CD4-positive, alpha-beta memory T cell (primary cell): ENCODE measurements around the gene NPIPB13. TPM values are rescaled to one million over a fixed set of nuclear protein-coding genes. Genes with fewer than 3 reads are reported as not detected.
A peak's percentile ranks its signal among the peaks of the same experiment; 100 is the strongest.
"Not testable (repeated sequence)": the region's sequence is repeated elsewhere in the genome, so short reads cannot be mapped to it uniquely, and the experiment has no call there.

Source experiments
- CTCF ChIA-PET: fragments of 350-600 bp; sonication (Branson Sonifier 250); formaldehyde crosslinking; loops from one replicate; lab custom pipeline; 2021; ENCODE audit warnings: inconsistent platforms; ENCODE audit not compliant: partially characterized antibody; lab: Charles Lee
- POLR2A ChIA-PET: fragments of 350-600 bp; sonication (Branson Sonifier 250); formaldehyde crosslinking; loops from one replicate; lab custom pipeline; 2021; ENCODE audit not compliant: partially characterized antibody; lab: Charles Lee
- DNase-seq, 5 donors: peaks; one replicate each; pipeline versions ENCODE4 v3.0.0 to v3.0.0-alpha.2; 2020 to 2022; ENCODE audit warnings: mixed read lengths in 1 of 5
- H3K27ac ChIP-seq: one replicate; pipeline ENCODE4 v1.7.0; 2013; ENCODE audit warnings: low read depth, low read length
- H3K27me3 ChIP-seq: 2 replicates; pipeline ENCODE4 v1.7.0; 2013; ENCODE audit warnings: mild to moderate bottlenecking, low read length, moderate library complexity; ENCODE audit not compliant: insufficient read depth
- H3K36me3 ChIP-seq: 2 replicates; pipeline ENCODE4 v1.7.0; 2013; ENCODE audit warnings: mild to moderate bottlenecking, low read length, moderate library complexity; ENCODE audit not compliant: insufficient read depth
- H3K4me1 ChIP-seq: 2 replicates; pipeline ENCODE4 v1.7.0; 2013; ENCODE audit warnings: mild to moderate bottlenecking, low read length, moderate library complexity; ENCODE audit not compliant: insufficient read depth
- H3K4me3 ChIP-seq, 2 donors: one replicate each; pipeline ENCODE4 v1.7.0; 2013; ENCODE audit warnings: low read length in 2 of 2, mild to moderate bottlenecking in 1 of 2
- H3K9me3 ChIP-seq, 2 donors: one replicate each; pipeline ENCODE4 v1.7.0; 2013; ENCODE audit warnings: low read length in 2 of 2, control low read depth in 1 of 2; ENCODE audit not compliant: control insufficient read depth in 1 of 2
- H3K27ac Mint-ChIP-seq, 7 donors: one replicate each; pipeline ENCODE4 v1.8.0; 2020 to 2021; ENCODE audit warnings: mixed read lengths in 7 of 7, mild to moderate bottlenecking in 6 of 7, inconsistent platforms in 3 of 7, moderate library complexity in 3 of 7
- H3K27me3 Mint-ChIP-seq, 2 donors: one replicate each; pipeline ENCODE4 v1.8.0; 2020 to 2021; ENCODE audit warnings: mixed read lengths in 2 of 2
- H3K36me3 Mint-ChIP-seq, 2 donors: one replicate each; pipeline ENCODE4 v1.8.0; 2020 to 2021; ENCODE audit warnings: mixed read lengths in 2 of 2, inconsistent platforms in 1 of 2, mild to moderate bottlenecking in 1 of 2
- H3K4me1 Mint-ChIP-seq, 4 donors: one replicate each; pipeline ENCODE4 v1.8.0; 2020 to 2021; ENCODE audit warnings: mixed read lengths in 4 of 4, mild to moderate bottlenecking in 1 of 4
- H3K4me3 Mint-ChIP-seq, 8 donors: one replicate each; pipeline ENCODE4 v1.8.0; 2020 to 2021; ENCODE audit warnings: mixed read lengths in 8 of 8, mild to moderate bottlenecking in 7 of 8, moderate library complexity in 6 of 8, inconsistent platforms in 3 of 8
- H3K9me3 Mint-ChIP-seq, 8 donors: one replicate each; pipeline ENCODE4 v1.8.0; 2020 to 2021; ENCODE audit warnings: mixed read lengths in 8 of 8, mild to moderate bottlenecking in 5 of 8, inconsistent platforms in 3 of 8, moderate library complexity in 1 of 8
- intact Hi-C: fragments of 100-400 bp; cut with micrococcal nuclease; formaldehyde crosslinking; loops from one replicate; pipeline ENCODE4 v1.15.1; 2023
- polyA plus RNA-seq, 2 donors: library from polyadenylated mRNA; unstranded; fragments of 300-500 nt; fragmentation: Illumina TruSeq; gene quantifications; one replicate each; pipeline ENCODE4 v1.2.3, GENCODE V29; 2021
- total RNA-seq, 2 experiments: library from RNA; stranded (reverse); gene quantifications; one replicate each; pipeline ENCODE4 v1.2.3, GENCODE V29; 2021

NPIPB13 gene
- total RNA-seq, result 10 to 100 TPM; 20.0 to 27.8 TPM
- polyA plus RNA-seq, result 1 to 10 TPM in 1 of 2 donors, under 1 TPM in 1; 0.19 to 2.9 TPM

DNA sequence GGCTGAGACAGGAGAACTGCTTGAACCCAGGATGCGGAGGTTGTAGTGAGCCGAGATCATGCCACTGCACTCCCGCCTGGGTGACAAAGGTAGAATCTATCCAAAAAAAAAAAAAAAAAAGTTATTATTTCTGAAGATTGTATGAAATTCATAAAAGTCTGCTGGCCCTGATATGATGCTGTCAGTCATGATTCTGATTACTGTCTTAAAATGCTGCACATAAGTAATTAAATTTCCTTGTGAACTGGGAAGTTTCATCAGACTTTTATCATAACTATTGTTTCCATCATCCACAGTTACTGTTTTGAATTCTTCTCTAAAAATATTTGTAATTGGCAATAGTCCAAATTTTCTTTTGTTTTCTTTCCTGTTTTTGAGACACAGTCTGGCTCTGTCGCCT, at the start of gene NPIPB13:
TSS of gene NPIPB13 (minus strand) at position 101 of the 400 bp plus-strand sequence. CDS start 2,906 bp downstream, outside the sequence.
- H3K27ac Mint-ChIP-seq, H3K36me3 Mint-ChIP-seq, H3K27ac ChIP-seq, H3K27me3 Mint-ChIP-seq, H3K4me3 Mint-ChIP-seq, POLR2A ChIA-PET, H3K9me3 Mint-ChIP-seq, H3K4me3 ChIP-seq, H3K4me1 Mint-ChIP-seq, DNase-seq, H3K36me3 ChIP-seq, intact Hi-C loops, H3K27me3 ChIP-seq, H3K4me1 ChIP-seq, CTCF ChIA-PET, H3K9me3 ChIP-seq: not testable (repeated sequence)

DNA sequence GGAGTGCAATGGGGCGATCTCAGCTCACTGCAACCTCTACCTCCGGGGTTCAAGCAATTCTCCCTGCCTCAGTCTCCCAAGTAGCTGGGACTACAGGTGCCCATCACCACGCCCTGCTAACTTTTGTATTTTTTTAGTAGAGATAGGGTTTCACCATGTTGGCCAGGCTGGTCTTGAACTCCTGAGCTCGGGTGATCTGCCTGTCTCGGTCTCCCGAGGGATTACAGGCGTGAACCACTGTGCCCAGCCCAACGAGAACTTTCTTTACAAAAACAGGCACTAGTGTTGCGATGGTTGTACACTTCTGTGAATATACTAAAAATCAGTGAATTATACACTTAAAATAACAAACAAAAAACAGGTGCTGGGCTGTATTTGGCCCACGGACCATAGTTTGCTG, 34.1 kb upstream of the NPIPB13 start:
- H3K36me3 Mint-ChIP-seq, H3K9me3 Mint-ChIP-seq, DNase-seq, CTCF ChIA-PET, H3K27me3 ChIP-seq, H3K36me3 ChIP-seq, H3K4me1 ChIP-seq, H3K9me3 ChIP-seq, H3K4me3 ChIP-seq, H3K27ac Mint-ChIP-seq, H3K4me1 Mint-ChIP-seq, H3K4me3 Mint-ChIP-seq, POLR2A ChIA-PET, H3K27ac ChIP-seq, H3K27me3 Mint-ChIP-seq, intact Hi-C loops: not testable (repeated sequence)

DNA sequence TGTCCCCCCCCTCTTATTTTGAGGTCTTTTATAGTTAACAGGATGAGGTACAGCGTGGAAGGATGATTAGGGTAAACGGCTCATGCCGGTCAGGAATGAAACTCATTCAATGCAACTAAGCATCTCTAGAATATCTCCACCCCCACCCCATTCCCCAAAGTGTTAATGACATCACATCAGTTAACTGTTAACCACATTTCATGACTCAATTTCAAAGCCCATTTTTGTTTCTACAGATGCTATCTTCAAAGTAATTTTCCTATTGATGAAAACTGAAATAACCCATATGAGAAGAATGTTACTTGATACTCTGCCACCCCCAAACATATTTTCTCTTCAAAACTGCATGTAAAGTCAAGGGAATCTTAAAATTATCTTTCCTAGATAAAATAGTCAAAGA, 30.2 kb upstream of the NPIPB13 start:
- H3K27me3 ChIP-seq, H3K9me3 Mint-ChIP-seq, H3K4me1 Mint-ChIP-seq, H3K4me3 ChIP-seq, H3K36me3 ChIP-seq, H3K27ac ChIP-seq, POLR2A ChIA-PET, intact Hi-C loops, H3K27me3 Mint-ChIP-seq, H3K4me3 Mint-ChIP-seq, CTCF ChIA-PET, H3K36me3 Mint-ChIP-seq, H3K4me1 ChIP-seq, H3K9me3 ChIP-seq, H3K27ac Mint-ChIP-seq: not testable (repeated sequence)
- peak in 3 of 5 donors; percentile 0 to 51 (median 14) for DNase-seq

DNA sequence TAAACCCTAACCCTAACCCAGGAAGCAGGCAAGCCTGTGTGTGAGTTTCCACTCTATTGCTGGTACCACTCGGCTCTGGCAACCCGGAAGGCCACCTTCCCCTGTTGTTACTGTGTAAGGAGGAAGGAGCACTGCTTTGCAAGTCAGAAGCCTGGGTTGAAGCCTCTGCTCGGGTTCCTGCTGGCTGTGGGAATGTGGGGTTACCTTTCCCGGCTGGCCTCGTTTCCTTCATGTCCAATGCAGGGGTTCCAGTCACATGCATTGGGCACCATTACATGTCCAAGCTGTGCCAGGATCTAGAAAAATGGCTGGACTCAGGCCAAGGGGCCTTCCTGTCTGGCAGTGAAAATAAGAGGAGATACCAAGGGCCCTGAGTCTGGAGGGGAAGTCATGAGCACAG, 31.2 kb downstream of the NPIPB13 start:
- H3K27me3 Mint-ChIP-seq, DNase-seq, H3K27ac ChIP-seq, H3K4me1 ChIP-seq, POLR2A ChIA-PET, H3K36me3 Mint-ChIP-seq, H3K9me3 ChIP-seq, H3K4me1 Mint-ChIP-seq, H3K27me3 ChIP-seq, CTCF ChIA-PET, H3K4me3 ChIP-seq, H3K27ac Mint-ChIP-seq, intact Hi-C loops, H3K36me3 ChIP-seq, H3K9me3 Mint-ChIP-seq, H3K4me3 Mint-ChIP-seq: not testable (repeated sequence)

DNA sequence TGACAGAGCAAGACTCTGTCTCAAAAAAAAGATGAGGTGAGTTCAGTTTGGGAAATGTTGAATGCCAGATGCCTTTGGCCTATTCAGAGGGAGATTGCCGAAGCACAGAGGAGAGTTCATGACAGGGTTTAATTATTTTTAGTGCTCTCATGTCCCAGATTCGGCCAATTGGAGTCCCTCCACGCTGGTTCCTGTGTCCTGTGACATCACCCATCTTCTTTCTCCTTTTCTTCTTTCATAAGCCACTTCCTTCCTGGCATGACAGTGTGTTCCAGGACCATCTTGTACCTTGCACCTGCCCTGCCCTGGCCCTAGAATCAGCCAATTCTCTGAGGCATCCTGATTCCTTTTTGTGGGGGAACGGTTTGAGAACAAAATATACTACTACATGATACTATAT, 36.9 kb downstream of the NPIPB13 start:
- H3K9me3 Mint-ChIP-seq, H3K4me3 ChIP-seq, intact Hi-C loops, H3K9me3 ChIP-seq, DNase-seq, H3K27me3 Mint-ChIP-seq, H3K36me3 Mint-ChIP-seq, CTCF ChIA-PET, H3K27me3 ChIP-seq, POLR2A ChIA-PET, H3K27ac ChIP-seq, H3K4me3 Mint-ChIP-seq, H3K4me1 Mint-ChIP-seq, H3K27ac Mint-ChIP-seq, H3K4me1 ChIP-seq, H3K36me3 ChIP-seq: not testable (repeated sequence)

DNA sequence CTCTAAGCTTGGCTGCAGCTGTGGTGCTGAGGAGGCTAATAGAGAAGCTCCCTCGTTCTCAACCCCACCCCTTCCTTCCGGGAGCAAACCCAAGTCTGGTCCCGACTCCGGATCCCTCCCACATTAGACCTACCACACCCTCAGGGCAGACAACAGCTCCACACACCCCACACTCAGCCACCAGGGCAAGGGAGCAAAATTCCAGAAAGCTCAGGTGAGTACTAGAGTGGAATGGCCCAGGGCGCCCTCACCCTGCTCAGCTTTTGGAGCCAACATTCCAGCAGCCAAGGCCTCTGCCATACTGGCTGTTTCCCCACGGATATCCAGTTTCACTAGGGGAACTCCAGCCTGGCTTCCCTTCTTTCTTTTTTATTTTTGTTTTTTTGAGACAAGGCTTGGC, 39.2 kb downstream of the NPIPB13 start:
- H3K27me3 ChIP-seq, H3K27ac Mint-ChIP-seq, POLR2A ChIA-PET, CTCF ChIA-PET, H3K9me3 Mint-ChIP-seq, H3K4me1 Mint-ChIP-seq, H3K4me1 ChIP-seq, H3K27me3 Mint-ChIP-seq, H3K9me3 ChIP-seq, H3K36me3 Mint-ChIP-seq, H3K36me3 ChIP-seq, H3K4me3 ChIP-seq, H3K4me3 Mint-ChIP-seq, H3K27ac ChIP-seq, intact Hi-C loops: not testable (repeated sequence)
- peak in 2 of 5 donors; percentile 37 to 68 for DNase-seq

DNA sequence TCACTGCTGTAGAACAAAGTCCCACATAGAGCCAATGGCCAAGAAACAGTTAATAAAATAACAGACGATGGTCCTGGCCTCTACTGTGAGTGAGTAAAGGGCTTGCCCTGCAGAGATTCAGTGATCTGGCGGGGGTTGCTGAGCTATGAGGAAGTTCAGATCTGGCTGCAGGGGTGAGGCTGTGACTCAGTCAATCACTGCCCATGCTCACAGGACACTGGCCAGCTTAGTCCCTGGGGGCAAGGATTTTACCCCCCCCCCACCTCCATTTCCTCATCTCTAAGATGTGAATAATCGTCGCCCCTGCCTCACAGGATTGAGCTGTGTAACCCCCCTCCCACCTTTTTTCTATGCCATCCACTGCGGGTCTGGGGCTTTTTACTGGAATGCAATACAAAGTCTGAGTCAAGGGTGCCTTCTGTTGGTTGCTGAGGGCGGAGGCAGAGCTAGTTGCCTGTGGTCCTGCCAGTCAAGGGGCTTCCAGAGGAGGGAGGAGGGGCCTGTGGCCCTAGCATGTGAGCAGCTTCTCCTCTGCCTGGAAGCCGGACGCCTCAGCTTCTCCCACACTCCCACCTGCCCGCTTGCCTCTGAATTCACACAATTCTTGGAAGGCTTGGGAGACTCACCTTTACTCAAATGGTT, 41.1 kb downstream of the NPIPB13 start:
- POLR2A ChIA-PET, H3K27ac ChIP-seq, intact Hi-C loops, H3K36me3 Mint-ChIP-seq, H3K4me3 ChIP-seq, CTCF ChIA-PET, H3K9me3 ChIP-seq, H3K4me1 Mint-ChIP-seq, H3K9me3 Mint-ChIP-seq, H3K27me3 Mint-ChIP-seq, H3K4me1 ChIP-seq, H3K36me3 ChIP-seq, H3K27me3 ChIP-seq: not testable (repeated sequence)
- peak in 1 of 5 donors; percentile 28 for DNase-seq
- Mint-ChIP-seq H3K4me3 (peak overlapping the region in 1 of 8 donors; percentile 54), H3K27ac (peak overlapping the region in 1 of 7 donors; percentile 51)

DNA sequence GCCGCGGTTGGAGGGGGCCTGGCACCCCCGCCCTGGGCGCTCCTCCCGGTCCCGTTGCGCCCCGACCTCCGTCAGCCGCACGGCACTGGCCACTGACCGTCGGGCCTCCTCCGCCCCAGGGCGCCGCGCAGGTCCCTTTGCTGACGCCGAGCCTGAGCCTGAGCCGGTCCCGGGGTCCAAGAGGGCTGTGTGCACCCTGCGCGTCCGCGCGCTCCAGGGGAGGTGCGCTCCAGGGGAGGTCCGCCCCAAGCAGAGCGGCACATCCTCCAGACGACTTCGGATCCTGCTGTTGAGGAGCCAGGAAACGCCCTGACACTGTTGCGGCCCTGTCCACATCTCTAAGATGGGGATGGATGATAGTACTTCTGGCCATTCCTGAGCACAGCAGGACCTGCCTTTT, 42.0 kb downstream of the NPIPB13 start:
- H3K4me3 ChIP-seq, result peak overlapping the region in 1 of 2 donors; percentile 45
- H3K9me3 Mint-ChIP-seq, H3K27ac Mint-ChIP-seq: not testable (repeated sequence)

More for the DNA sequence above, 42.0 kb downstream of the NPIPB13 start:
- H3K4me3 Mint-ChIP-seq, CTCF ChIA-PET, H3K27me3 ChIP-seq, H3K36me3 Mint-ChIP-seq, POLR2A ChIA-PET, H3K36me3 ChIP-seq, H3K9me3 ChIP-seq, H3K4me1 Mint-ChIP-seq, H3K4me1 ChIP-seq, H3K27ac ChIP-seq, H3K27me3 Mint-ChIP-seq, DNase-seq, intact Hi-C loops: not testable (repeated sequence)
